HepG2 (cell line): ENCODE data around the gene HOXB5. TPM values are rescaled to one million over a fixed set of nuclear protein-coding genes. Genes with fewer than 3 reads are reported as not detected.

ENCODE experiments used
- ATAC-seq: fragments of 200-7000 bp; cut with Tn5 transposase; 3 replicates; pipeline ENCODE4 v1.9.1; 2020; ENCODE audit warnings: mild to moderate bottlenecking, moderate library complexity
- BruUV-seq: library from RNA; stranded (reverse); fragments of 400-500 nt; replicated peaks from 2 replicates; lab custom pipeline; 2021; lab: Mats Ljungman, UMichigan
- CTCF ChIA-PET: fragments of 300-600 bp; formaldehyde crosslinking; extraction: SDS; loops from one replicate; lab custom pipeline; 2021; ENCODE audit warnings: low total read pairs, inconsistent platforms, low intra/inter-chr PET ratio; lab: Yijun Ruan, JAX
- POLR2A ChIA-PET: fragments of 350-600 bp; sonication (Branson Sonifier 250); formaldehyde crosslinking; loops from one replicate; lab custom pipeline; 2020; ENCODE audit warnings: antibody characterized with exemption, inconsistent platforms; lab: Yijun Ruan, JAX
- DNase-seq: peaks from one replicate; pipeline ENCODE4 v3.0.0-alpha.2; 2015; ENCODE audit warnings: low spot score
- FAIRE-seq: peaks from 3 replicates; lab custom pipeline; 2011; peaks lifted over from hg19 to GRCh38; lab: Jason Lieb, UNC
- H2AFZ ChIP-seq: one replicate; pipeline ENCODE4 v1.6.1; 2011; ENCODE audit warnings: low read length, inconsistent platforms
- H3K27ac ChIP-seq: fragments of 300-600 bp; 3 replicates; pipeline ENCODE4 v1.8.0; 2011; ENCODE audit warnings: mixed run types, mild to moderate bottlenecking, mixed read lengths, low read length, inconsistent platforms; ENCODE audit not compliant: insufficient read depth; ENCODE audit errors: extremely low read length
- H3K27me3 ChIP-seq, 2 experiments: fragments of 200-600 bp in 1 of 2; 2 replicates in 1 of 2; 3 replicates in 1 of 2; pipeline versions ENCODE4 v1.6.0 to v1.8.0; 2011; ENCODE audit warnings: low read length in 2 of 2, mild to moderate bottlenecking in 2 of 2, moderate library complexity in 2 of 2, inconsistent platforms in 1 of 2; ENCODE audit not compliant: insufficient read depth in 2 of 2, control insufficient read depth in 1 of 2
- H3K36me3 ChIP-seq, 2 experiments: fragments of 200-600 bp in 1 of 2; replicated peaks in 1 of 2; 2 replicates in 1 of 2; 3 replicates in 1 of 2; pipeline versions ENCODE4 v1.5.1 to v1.8.0; 2011; ENCODE audit warnings: low read length in 2 of 2, inconsistent platforms in 1 of 2; ENCODE audit not compliant: insufficient read depth in 2 of 2, control insufficient read depth in 1 of 2
- H3K4me1 ChIP-seq: 2 replicates; pipeline ENCODE4 v1.5.1; 2012; ENCODE audit warnings: low read length, inconsistent platforms; ENCODE audit not compliant: insufficient read depth
- H3K4me2 ChIP-seq: 2 replicates; pipeline ENCODE4 v1.6.0; 2011; ENCODE audit warnings: low read depth, low read length, inconsistent platforms
- H3K4me3 ChIP-seq, 3 experiments: fragments of 200-600 bp in 1 of 3; sonication (generic), shearing (Covaris generic) in 1 of 3; replicated peaks in 1 of 3; 2 replicates each; pipeline ENCODE4 v1.5.1; 2011 to 2016; ENCODE audit warnings: low read length in 3 of 3, inconsistent platforms in 2 of 3, low read depth in 2 of 3, mild to moderate bottlenecking in 2 of 3, control low read depth in 1 of 3, mixed read lengths in 1 of 3; ENCODE audit not compliant: insufficient read depth in 1 of 3
- H3K79me2 ChIP-seq: one replicate; pipeline ENCODE4 v1.6.1; 2011; ENCODE audit warnings: low read length, inconsistent platforms; ENCODE audit not compliant: insufficient read depth
- H3K9ac ChIP-seq: 2 replicates; pipeline ENCODE4 v1.6.0; 2011; ENCODE audit warnings: mild to moderate bottlenecking, low read depth, low read length, inconsistent platforms; ENCODE audit not compliant: insufficient read depth
- H3K9me3 ChIP-seq: 2 replicates; pipeline ENCODE4 v1.5.1; 2012; ENCODE audit warnings: mild to moderate bottlenecking, low read length
- H4K20me1 ChIP-seq: 2 replicates; pipeline ENCODE4 v1.6.0; 2011; ENCODE audit warnings: inconsistent platforms, mild to moderate bottlenecking, low read length, moderate library complexity; ENCODE audit not compliant: insufficient read depth
- PCBP1 ChIP-seq: fragments of 200-400 bp; formaldehyde crosslinking; IDR thresholded peaks from 2 replicates; pipeline ENCODE4 v1.6.1; 2017; ENCODE audit warnings: mild to moderate bottlenecking, low read depth, low read length, borderline replicate concordance
- RORA ChIP-seq: sonication (generic); formaldehyde crosslinking; IDR thresholded peaks from 2 replicates; pipeline ENCODE4 v1.5.0; 2020; ENCODE audit warnings: mild to moderate bottlenecking, missing genetic modification reagents, moderate library complexity
- SRSF1 ChIP-seq: fragments of 200-400 bp; formaldehyde crosslinking; optimal IDR thresholded peaks from 2 replicates; pipeline ENCODE3; 2017; ENCODE audit warnings: mild to moderate bottlenecking, low read depth, low read length, moderate library complexity
- SRSF9 ChIP-seq: fragments of 200-400 bp; formaldehyde crosslinking; IDR thresholded peaks from 2 replicates; pipeline ENCODE4 v1.6.1; 2018; ENCODE audit warnings: borderline replicate concordance, mild to moderate bottlenecking, low read depth, low read length; ENCODE audit not compliant: insufficient read depth, poor library complexity, severe bottlenecking
- ZNF335 ChIP-seq: sonication (generic); formaldehyde crosslinking; IDR thresholded peaks from 2 replicates; pipeline ENCODE4 v1.4.0; 2020; ENCODE audit warnings: missing genetic modification reagents
- ZNF614 ChIP-seq: IDR thresholded peaks from 2 replicates; pipeline ENCODE4 v1.6.1; 2018; ENCODE audit warnings: missing biosample characterization, missing genetic modification reagents, inconsistent platforms, borderline replicate concordance
- ZNF691 ChIP-seq: sonication (generic); formaldehyde crosslinking; IDR thresholded peaks from 2 replicates; pipeline ENCODE4 v1.4.0; 2020; ENCODE audit warnings: missing genetic modification reagents, low read depth, mild to moderate bottlenecking, borderline replicate concordance
- ZNF768 ChIP-seq: sonication (generic); formaldehyde crosslinking; IDR thresholded peaks from 2 replicates; pipeline ENCODE4 v1.4.0; 2020; ENCODE audit warnings: missing genetic modification reagents
- WGBS: methylation state at CpG from one replicate; pipeline ENCODE4 v1.1.6; 2017; ENCODE audit warnings: low lambda C conversion rate; 5-methylcytosine and 5-hydroxymethylcytosine counted together
- in situ Hi-C: cut with HindIII; loops from 2 replicates; pipeline ENCODE4 v1.10.0; 2017; ENCODE audit warnings: low pct_unique_long_range_greater_than_20kb; ENCODE audit not compliant: extremely low pct_ligation_motif_present
- intact Hi-C: fragments of 100-400 bp; cut with micrococcal nuclease; formaldehyde crosslinking; loops from one replicate; pipeline ENCODE4 v1.10.0; 2022; ENCODE audit not compliant: unreplicated experiment
- polyA plus RNA-seq, 8 experiments: library from polyadenylated mRNA; depleted of rRNA in 3 of 8; stranded (reverse) in 7 of 8; unstranded in 1 of 8; fragments of >200 nt; fragmentation: Illumina TruSeq in 4 of 8; extraction: Trizol in 4 of 8; gene quantifications; 2 replicates each; pipeline versions ENCODE4 v1.2.1 to v1.2.3, GENCODE V29; 2011 to 2016; ENCODE audit warnings: low read depth in 4 of 8, missing spikeins in 1 of 8, mixed read lengths in 1 of 8; ENCODE audit not compliant: insufficient read depth in 1 of 8
- total RNA-seq, 5 experiments: library from RNA; depleted of rRNA; stranded (reverse); fragments of >200 nt; fragmentation: Illumina TruSeq; extraction: Trizol; gene quantifications; 2 replicates each; pipeline ENCODE4 v1.2.3, GENCODE V29; 2016; ENCODE audit warnings: low read depth in 1 of 5
- TF ChIP-seq, protein P1 (sequence below): fragments of 450-650 bp; IDR thresholded peaks from 2 replicates; pipeline ENCODE4 v1.6.1; 2017

The HOXB5 gene
- total and polyA plus RNA-seq, 2 of the 13 experiments (the other 11 are each of a cell fraction or from before 2014, with no cell fraction given), result not detected

DNA sequence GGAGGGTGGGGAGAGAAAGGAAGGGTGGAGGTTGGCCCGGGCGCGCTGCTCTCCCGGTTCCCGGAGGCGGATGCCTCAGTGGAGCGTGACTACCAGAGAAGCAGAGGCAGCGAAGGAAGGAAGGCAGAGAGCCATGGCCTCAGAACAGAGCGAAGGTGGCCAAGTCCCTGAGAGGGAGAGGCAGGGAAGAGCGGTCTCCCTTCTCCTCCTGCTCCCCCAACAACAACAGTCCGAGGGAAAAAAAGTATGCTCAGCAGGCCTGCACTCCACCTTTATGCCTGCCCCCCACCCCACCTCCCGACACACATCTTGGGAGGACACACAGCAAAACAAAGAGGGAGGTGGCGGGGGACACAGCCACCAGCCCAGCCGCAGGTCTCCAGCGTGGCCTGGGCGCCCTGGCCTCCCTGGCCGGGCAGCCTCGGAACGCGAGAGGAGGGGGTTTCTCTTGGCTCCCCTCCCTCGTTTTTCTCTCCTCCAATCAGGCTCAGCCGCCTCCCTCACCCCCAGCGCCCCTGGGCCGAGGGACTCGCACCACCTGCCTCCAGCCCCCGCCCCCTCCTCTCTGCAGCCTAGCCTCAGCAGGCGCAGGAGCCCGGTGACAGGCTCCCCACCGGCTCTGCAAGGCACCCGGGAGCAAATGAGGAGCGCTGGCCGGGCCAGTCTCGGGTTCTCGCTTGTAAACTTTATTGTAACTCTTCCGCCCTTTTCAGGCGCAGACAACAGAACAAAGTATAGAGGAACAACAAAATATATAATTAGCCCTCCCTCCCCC, 18.3 kb upstream of the HOXB5 start:
- 27% methylated on average over 33 of the region's 36 CpGs for WGBS
- no peaks in the 10 kb centered on the region for H3K9me3 ChIP-seq
- no peak overlapping the region for H3K27ac ChIP-seq
- no TSS peak for BruUV-seq
- DNase-seq (no peak), FAIRE-seq (no peak), ATAC-seq (no peak)
- no peak overlapping the region for H3K4me2 ChIP-seq
- TF ChIP-seq SRSF9 (no peak), ZNF691 (no peak), ZNF614 (CRISPR knock-in tag) (no peak), ZNF768 (CRISPR knock-in tag) (peak; percentile 32; the same call in 1 of the 2 replicates), RORA (no peak), PCBP1 (0 out of 2 replicates have a peak, but pooled peaks have one; percentile 21), SRSF1 (no peak), ZNF335 (CRISPR knock-in tag) (no peak)
- TF ChIP-seq, protein P1, sequence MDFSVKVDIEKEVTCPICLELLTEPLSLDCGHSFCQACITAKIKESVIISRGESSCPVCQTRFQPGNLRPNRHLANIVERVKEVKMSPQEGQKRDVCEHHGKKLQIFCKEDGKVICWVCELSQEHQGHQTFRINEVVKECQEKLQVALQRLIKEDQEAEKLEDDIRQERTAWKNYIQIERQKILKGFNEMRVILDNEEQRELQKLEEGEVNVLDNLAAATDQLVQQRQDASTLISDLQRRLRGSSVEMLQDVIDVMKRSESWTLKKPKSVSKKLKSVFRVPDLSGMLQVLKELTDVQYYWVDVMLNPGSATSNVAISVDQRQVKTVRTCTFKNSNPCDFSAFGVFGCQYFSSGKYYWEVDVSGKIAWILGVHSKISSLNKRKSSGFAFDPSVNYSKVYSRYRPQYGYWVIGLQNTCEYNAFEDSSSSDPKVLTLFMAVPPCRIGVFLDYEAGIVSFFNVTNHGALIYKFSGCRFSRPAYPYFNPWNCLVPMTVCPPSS, result no peak
- in situ Hi-C loops, result loop anchor here (5.0 kb wide), 1 partner anchor 585 kb away; no protein-coding TSS in a partner anchor
- H3K79me2 ChIP-seq, result no peaks in the 10 kb centered on the region
- POLR2A ChIA-PET, result no interaction called here
- H3K27me3 ChIP-seq, result peaks cover 25 to 95% of the 10 kb centered on the region in 2 experiments; a peak in 4 of 5 replicates
- H3K9ac ChIP-seq, result no peak overlapping the region
- peaks cover 23% of the 10 kb centered on the region for H3K4me1 ChIP-seq
- no peaks in the 10 kb centered on the region for H3K36me3 ChIP-seq
- H2AFZ ChIP-seq, result no peak overlapping the region
- CTCF ChIA-PET, result interaction anchor here (1.4 kb wide), 1 partner anchor 10 kb away, joined by 4 read pairs; no protein-coding TSS in a partner anchor
- no peak overlapping the region for H3K4me3 ChIP-seq
- H4K20me1 ChIP-seq, result no peaks in the 10 kb centered on the region; the same call in 1 of the 2 replicates
- intact Hi-C loops, result loop anchor here (2.0 kb wide), 1 partner anchor 459 kb away; no protein-coding TSS in a partner anchor
